Smooth muscle cell of the brain vasculature (primary cell): ENCODE data around the gene DENND2C.
A peak's percentile ranks its signal among the peaks of the same experiment; 100 is the strongest.
"Not testable (repeated sequence)": the region's sequence is repeated elsewhere in the genome, so short reads cannot be mapped to it uniquely, and the experiment has no call there.

Experiments used
- DNase-seq: peaks from one replicate; pipeline ENCODE4 v3.0.0-alpha.2; 2012; ENCODE audit warnings: low read depth, low spot score

DENND2C gene

GRCh38 chr1:114609026-114609425 lies 60.8 kb downstream of the DENND2C start:
- DNase-seq, result no peak

- DNase-seq, result no peak
Measured at GRCh38 chr1:114607223-114607622, 62.6 kb downstream of the DENND2C start.

GRCh38 chr1:114597949-114598348 lies 71.9 kb downstream of the DENND2C start:
- no peak for DNase-seq

- no peak for DNase-seq
Measured at GRCh38 chr1:114595602-114596001, 74.2 kb downstream of the DENND2C start.

- DNase-seq, result no peak
Measured at GRCh38 chr1:114594046-114594445, 75.8 kb downstream of the DENND2C start.

- DNase-seq, result no peak
Measured at GRCh38 chr1:114589122-114589521, 80.7 kb downstream of the DENND2C start.

GRCh38 chr1:114588196-114588689 lies 81.6 kb downstream of the DENND2C start:
- no peak for DNase-seq

- no peak for DNase-seq
Measured at GRCh38 chr1:114587203-114587991, 82.5 kb downstream of the DENND2C start.

GRCh38 chr1:114586513-114587047 lies 83.3 kb downstream of the DENND2C start:
- no peak for DNase-seq

GRCh38 chr1:114585231-114585630 lies 84.6 kb downstream of the DENND2C start:
- DNase-seq, result peak; percentile 9

GRCh38 chr1:114581335-114582287 lies 88.2 kb downstream of the DENND2C start, which contains the start of gene BCAS2:
BCAS2 (minus strand) TSS chr1:114581615; CDS start chr1:114581591, 24 bp downstream.
- DNase-seq, result peak; percentile 93

GRCh38 chr1:114574365-114574764 lies 95.5 kb downstream of the DENND2C start:
- DNase-seq, result no peak

- no peak for DNase-seq
Measured at GRCh38 chr1:114564141-114564540, 105.7 kb downstream of the DENND2C start.

- DNase-seq, result not testable (repeated sequence)
Measured at GRCh38 chr1:114562978-114563510, 106.8 kb downstream of the DENND2C start.

- DNase-seq, result no peak
Measured at GRCh38 chr1:114561333-114561732, 108.5 kb downstream of the DENND2C start.

GRCh38 chr1:114559356-114559755 lies 110.5 kb downstream of the DENND2C start:
- DNase-seq, result no peak

- no peak for DNase-seq
Measured at GRCh38 chr1:114558544-114558943, 111.3 kb downstream of the DENND2C start.

GRCh38 chr1:114554577-114554976 lies 115.3 kb downstream of the DENND2C start:
- no peak for DNase-seq

- DNase-seq, result no peak
Measured at GRCh38 chr1:114552106-114552639, 117.7 kb downstream of the DENND2C start.

- no peak for DNase-seq
Measured at GRCh38 chr1:114551400-114551799, 118.4 kb downstream of the DENND2C start.

- no peak for DNase-seq
Measured at GRCh38 chr1:114550336-114550735, 119.5 kb downstream of the DENND2C start.
